SK-N-SH (cell line): Measurements from ENCODE around the gene MTERF4.

Source experiments
- EP300 ChIP-seq, 2 experiments: IDR thresholded peaks; 2 replicates each; pipeline versions ENCODE4 v1.4.0 to v1.6.1; 2012; ENCODE audit warnings: borderline replicate concordance in 1 of 2, low read depth in 1 of 2, low read length in 1 of 2
- FOXM1 ChIP-seq: IDR thresholded peaks from 2 replicates; pipeline ENCODE4 v1.4.0; 2012; ENCODE audit warnings: low read depth, mild to moderate bottlenecking
- GABPA ChIP-seq: IDR thresholded peaks from 2 replicates; pipeline ENCODE4 v1.4.0; 2012; ENCODE audit warnings: low read depth, mild to moderate bottlenecking
- MXI1 ChIP-seq: IDR thresholded peaks from 2 replicates; pipeline ENCODE4 v1.6.1; 2012; ENCODE audit warnings: mild to moderate bottlenecking, low read depth, low read length, improper control_type of control experiment
- SMC3 ChIP-seq: IDR thresholded peaks from 2 replicates; pipeline ENCODE4 v1.6.1; 2012; ENCODE audit warnings: low read depth, low read length, improper control_type of control experiment
- TAF1 ChIP-seq: IDR thresholded peaks from 2 replicates; pipeline ENCODE4 v1.6.1; 2012; ENCODE audit warnings: low read depth, mild to moderate bottlenecking, low read length, moderate library complexity, borderline replicate concordance
- YY1 ChIP-seq: IDR thresholded peaks from 2 replicates; pipeline ENCODE4 v1.4.0; 2012; ENCODE audit warnings: low read depth, mild to moderate bottlenecking
- TF ChIP-seq, protein P1 (sequence below): IDR thresholded peaks from 2 replicates; pipeline ENCODE4 v1.6.1; 2012; ENCODE audit warnings: mild to moderate bottlenecking, low read depth, low read length, moderate library complexity
- TF ChIP-seq, protein P2 (sequence below): fragments of 200-600 bp; sonication (generic); IDR thresholded peaks from 2 replicates; pipeline ENCODE4 v1.6.1; 2017; ENCODE audit warnings: antibody characterized with exemption, mild to moderate bottlenecking, moderate library complexity
- TF ChIP-seq, protein P3 (sequence below): fragments of 150-350 bp; IDR thresholded peaks from 2 replicates; pipeline ENCODE4 v1.6.1; 2016; ENCODE audit warnings: mild to moderate bottlenecking, low read depth, low read length
- TF ChIP-seq, protein P4 (sequence below): IDR thresholded peaks from 2 replicates; pipeline ENCODE4; 2012
- TF ChIP-seq, protein P5 (sequence below): IDR thresholded peaks from 2 replicates; pipeline ENCODE4 v1.4.0; 2012; ENCODE audit warnings: low read depth
- TF ChIP-seq, protein P6 (sequence below): IDR thresholded peaks from 2 replicates; pipeline ENCODE4 v1.4.0; 2012; ENCODE audit warnings: low read depth, borderline replicate concordance

DNA sequence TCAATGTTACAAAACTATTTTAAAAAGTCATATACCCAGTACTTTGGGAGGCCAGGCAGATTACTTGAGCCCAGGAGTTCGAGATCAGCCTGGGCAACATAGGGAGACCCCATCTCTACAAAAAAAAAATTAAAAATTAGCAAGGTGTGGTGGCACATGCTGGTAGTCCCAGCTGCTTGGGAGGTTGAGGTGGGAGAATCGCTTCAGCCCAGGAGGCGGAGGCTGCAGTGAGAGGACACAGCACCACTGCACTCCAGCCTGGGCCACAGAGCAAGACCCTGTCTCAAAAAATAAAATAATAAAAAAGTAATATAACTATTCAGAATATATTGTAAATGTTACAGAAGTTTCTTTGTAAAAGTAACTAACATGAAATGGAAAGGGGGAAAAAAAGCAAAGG is 45.2 kb upstream of the MTERF4 start:
- no peak for TF ChIP-seq EP300 (IDR thresholded peaks at IDR 0.05; ENCODE audit: borderline replicate concordance in 1 of 2, low read depth in 1 of 2, low read length in 1 of 2)
- no peak for TF ChIP-seq SMC3
- TF ChIP-seq, protein P1, sequence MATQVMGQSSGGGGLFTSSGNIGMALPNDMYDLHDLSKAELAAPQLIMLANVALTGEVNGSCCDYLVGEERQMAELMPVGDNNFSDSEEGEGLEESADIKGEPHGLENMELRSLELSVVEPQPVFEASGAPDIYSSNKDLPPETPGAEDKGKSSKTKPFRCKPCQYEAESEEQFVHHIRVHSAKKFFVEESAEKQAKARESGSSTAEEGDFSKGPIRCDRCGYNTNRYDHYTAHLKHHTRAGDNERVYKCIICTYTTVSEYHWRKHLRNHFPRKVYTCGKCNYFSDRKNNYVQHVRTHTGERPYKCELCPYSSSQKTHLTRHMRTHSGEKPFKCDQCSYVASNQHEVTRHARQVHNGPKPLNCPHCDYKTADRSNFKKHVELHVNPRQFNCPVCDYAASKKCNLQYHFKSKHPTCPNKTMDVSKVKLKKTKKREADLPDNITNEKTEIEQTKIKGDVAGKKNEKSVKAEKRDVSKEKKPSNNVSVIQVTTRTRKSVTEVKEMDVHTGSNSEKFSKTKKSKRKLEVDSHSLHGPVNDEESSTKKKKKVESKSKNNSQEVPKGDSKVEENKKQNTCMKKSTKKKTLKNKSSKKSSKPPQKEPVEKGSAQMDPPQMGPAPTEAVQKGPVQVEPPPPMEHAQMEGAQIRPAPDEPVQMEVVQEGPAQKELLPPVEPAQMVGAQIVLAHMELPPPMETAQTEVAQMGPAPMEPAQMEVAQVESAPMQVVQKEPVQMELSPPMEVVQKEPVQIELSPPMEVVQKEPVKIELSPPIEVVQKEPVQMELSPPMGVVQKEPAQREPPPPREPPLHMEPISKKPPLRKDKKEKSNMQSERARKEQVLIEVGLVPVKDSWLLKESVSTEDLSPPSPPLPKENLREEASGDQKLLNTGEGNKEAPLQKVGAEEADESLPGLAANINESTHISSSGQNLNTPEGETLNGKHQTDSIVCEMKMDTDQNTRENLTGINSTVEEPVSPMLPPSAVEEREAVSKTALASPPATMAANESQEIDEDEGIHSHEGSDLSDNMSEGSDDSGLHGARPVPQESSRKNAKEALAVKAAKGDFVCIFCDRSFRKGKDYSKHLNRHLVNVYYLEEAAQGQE: no peak
- TF ChIP-seq, protein P2, sequence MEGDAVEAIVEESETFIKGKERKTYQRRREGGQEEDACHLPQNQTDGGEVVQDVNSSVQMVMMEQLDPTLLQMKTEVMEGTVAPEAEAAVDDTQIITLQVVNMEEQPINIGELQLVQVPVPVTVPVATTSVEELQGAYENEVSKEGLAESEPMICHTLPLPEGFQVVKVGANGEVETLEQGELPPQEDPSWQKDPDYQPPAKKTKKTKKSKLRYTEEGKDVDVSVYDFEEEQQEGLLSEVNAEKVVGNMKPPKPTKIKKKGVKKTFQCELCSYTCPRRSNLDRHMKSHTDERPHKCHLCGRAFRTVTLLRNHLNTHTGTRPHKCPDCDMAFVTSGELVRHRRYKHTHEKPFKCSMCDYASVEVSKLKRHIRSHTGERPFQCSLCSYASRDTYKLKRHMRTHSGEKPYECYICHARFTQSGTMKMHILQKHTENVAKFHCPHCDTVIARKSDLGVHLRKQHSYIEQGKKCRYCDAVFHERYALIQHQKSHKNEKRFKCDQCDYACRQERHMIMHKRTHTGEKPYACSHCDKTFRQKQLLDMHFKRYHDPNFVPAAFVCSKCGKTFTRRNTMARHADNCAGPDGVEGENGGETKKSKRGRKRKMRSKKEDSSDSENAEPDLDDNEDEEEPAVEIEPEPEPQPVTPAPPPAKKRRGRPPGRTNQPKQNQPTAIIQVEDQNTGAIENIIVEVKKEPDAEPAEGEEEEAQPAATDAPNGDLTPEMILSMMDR: no peak
- TF ChIP-seq MXI1: no peak
- TF ChIP-seq YY1: no peak
- no peak for TF ChIP-seq GABPA
- TF ChIP-seq, protein P3, sequence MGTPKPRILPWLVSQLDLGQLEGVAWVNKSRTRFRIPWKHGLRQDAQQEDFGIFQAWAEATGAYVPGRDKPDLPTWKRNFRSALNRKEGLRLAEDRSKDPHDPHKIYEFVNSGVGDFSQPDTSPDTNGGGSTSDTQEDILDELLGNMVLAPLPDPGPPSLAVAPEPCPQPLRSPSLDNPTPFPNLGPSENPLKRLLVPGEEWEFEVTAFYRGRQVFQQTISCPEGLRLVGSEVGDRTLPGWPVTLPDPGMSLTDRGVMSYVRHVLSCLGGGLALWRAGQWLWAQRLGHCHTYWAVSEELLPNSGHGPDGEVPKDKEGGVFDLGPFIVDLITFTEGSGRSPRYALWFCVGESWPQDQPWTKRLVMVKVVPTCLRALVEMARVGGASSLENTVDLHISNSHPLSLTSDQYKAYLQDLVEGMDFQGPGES: no peak
- TF ChIP-seq, protein P4, sequence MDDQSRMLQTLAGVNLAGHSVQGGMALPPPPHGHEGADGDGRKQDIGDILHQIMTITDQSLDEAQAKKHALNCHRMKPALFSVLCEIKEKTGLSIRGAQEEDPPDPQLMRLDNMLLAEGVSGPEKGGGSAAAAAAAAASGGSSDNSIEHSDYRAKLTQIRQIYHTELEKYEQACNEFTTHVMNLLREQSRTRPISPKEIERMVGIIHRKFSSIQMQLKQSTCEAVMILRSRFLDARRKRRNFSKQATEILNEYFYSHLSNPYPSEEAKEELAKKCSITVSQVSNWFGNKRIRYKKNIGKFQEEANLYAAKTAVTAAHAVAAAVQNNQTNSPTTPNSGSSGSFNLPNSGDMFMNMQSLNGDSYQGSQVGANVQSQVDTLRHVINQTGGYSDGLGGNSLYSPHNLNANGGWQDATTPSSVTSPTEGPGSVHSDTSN: no peak
- no peak for TF ChIP-seq TAF1
- TF ChIP-seq, protein P5, sequence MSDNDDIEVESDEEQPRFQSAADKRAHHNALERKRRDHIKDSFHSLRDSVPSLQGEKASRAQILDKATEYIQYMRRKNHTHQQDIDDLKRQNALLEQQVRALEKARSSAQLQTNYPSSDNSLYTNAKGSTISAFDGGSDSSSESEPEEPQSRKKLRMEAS: no peak
- TF ChIP-seq FOXM1: no peak
- TF ChIP-seq, protein P6, sequence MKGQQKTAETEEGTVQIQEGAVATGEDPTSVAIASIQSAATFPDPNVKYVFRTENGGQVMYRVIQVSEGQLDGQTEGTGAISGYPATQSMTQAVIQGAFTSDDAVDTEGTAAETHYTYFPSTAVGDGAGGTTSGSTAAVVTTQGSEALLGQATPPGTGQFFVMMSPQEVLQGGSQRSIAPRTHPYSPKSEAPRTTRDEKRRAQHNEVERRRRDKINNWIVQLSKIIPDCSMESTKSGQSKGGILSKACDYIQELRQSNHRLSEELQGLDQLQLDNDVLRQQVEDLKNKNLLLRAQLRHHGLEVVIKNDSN: no peak
